ENCODE data around the gene USP48.
"Not testable (repeated sequence)": the region's sequence is repeated elsewhere in the genome, so short reads cannot be mapped to it uniquely, and the experiment has no call there.

Gene USP48

GRCh38 chr1:21633141-21633755, 149.7 kb downstream of the USP48 start:
- no peak for DNase-seq

- no peak for DNase-seq
Observed at GRCh38 chr1:21631944-21632887, 150.7 kb downstream of the USP48 start.

DNA sequence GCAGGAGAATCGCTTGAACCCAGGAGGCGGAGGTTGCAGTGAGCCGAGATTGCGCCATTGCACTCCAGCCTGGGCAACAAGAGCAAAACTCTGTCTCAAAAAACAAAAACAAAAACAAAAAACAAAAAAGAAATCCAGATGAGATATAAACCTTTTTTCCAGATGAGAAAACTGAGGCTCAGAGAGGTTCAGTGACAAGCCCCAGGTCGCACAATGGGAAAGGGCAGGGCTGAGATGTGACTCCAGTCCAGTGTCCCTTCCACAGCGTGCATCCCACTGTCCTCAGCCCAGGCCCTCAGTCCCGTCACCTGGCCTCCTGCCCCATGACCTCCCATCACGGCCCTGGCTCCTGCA, 151.4 kb downstream of the USP48 start:
- DNase-seq = not testable (repeated sequence)

- no peak for DNase-seq
Observed at GRCh38 chr1:21630571-21631343, 152.2 kb downstream of the USP48 start.

DNA sequence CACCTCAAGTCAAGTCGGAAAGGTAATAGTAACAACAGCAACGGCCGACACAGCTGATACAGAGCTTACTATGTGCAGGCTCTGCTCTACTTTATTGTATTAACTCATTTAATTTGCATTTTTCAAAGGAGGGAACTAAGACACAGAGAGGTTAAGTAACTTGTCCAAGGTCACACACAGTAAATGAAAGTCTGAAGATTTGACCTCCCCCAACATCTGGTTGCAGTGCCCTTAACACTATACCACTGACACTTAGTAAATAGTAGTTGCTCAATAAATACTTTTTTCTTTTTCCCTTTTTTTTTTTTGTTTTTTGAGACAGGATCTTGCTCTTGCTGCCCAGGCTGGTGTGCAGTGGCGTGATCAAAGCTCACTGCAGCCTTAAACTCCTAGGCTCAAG, 153.0 kb downstream of the USP48 start:
- DNase-seq = no peak

DNA sequence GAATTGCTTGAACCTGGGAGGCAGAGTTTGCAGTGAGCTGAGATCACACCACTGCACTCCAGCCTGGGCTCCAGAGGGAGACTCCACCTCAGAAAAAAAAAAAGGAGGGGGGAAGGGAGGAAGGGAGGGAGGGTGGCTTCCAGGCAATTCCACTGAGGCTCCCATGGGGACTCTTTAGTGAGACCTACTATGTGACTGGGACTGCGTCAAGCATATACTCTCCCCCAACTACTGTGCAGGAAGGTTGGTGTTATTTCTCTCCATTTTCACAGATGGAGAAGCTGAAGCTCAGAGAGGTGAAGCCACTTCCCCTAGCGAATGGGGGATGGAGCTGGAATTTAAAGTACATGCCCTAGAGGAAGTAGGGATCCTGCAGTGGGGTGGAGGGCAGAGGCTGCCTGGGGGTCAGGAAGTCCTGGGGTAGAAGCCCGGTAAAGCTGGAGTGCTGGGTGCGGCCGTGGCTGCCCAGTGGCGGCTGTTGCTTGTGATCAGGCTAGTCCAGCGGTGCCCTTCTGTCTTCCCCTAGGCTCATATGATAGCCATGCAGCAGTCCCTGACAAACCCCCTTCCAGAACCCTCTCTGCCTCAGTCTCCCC, 154.1 kb downstream of the USP48 start:
- no peak for DNase-seq

Measured in CD4-positive, alpha-beta T cell treated with Interleukin-1 beta for 1 hour (primary cell).